Uterus (tissue), 2 donors: Measurements from ENCODE around the gene CAMK1D.

Source experiments
- CTCF ChIP-seq, 4 experiments: fragments of 200-600 bp in 2 of 4; fragments of 450-650 bp in 2 of 4; sonication (generic) in 2 of 4; IDR thresholded peaks; one replicate each; pipeline ENCODE4 v1.5.1; 2016 to 2019; ENCODE audit warnings: antibody characterized with exemption in 4 of 4, mild to moderate bottlenecking in 2 of 4, moderate library complexity in 1 of 4
- POLR2A ChIP-seq, 2 donors: fragments of 450-650 bp; IDR thresholded peaks; one replicate each; pipeline ENCODE4 v1.6.1; 2016; ENCODE audit warnings: antibody characterized with exemption in 2 of 2, mild to moderate bottlenecking in 1 of 2, moderate library complexity in 1 of 2

- no peak for TF ChIP-seq CTCF (IDR thresholded peaks at IDR 0.05)
- no peak for TF ChIP-seq POLR2A (IDR thresholded peaks at IDR 0.05)
These were observed 214.8 kb downstream of the CAMK1D start for GRCh38 chr10:12564173-12564572.
